Retinal pigment epithelial cell (primary cell): ENCODE measurements around the gene HSPD1.

ENCODE experiments used
- DNase-seq: peaks from one replicate; pipeline ENCODE4 v3.0.0-alpha.2; 2010; ENCODE audit warnings: low read depth
- H3K4me3 ChIP-seq: 2 replicates; pipeline ENCODE4 v1.5.1; 2011; ENCODE audit warnings: mild to moderate bottlenecking, low read length, control low read depth, moderate library complexity
- CTCF ChIP-seq: conservative IDR thresholded peaks from 2 replicates; pipeline ENCODE4 v1.5.1; 2011; ENCODE audit warnings: low read depth, low read length, control low read depth, inconsistent platforms

HSPD1 gene

GRCh38 chr2:197504512-197504911 lies 4.9 kb upstream of the HSPD1 start:
- no peak for DNase-seq
- no peak for TF ChIP-seq CTCF
- H3K4me3 ChIP-seq, result no peak overlapping the region

- no peak overlapping the region for H3K4me3 ChIP-seq
- no peak for TF ChIP-seq CTCF
Observed at GRCh38 chr2:197504000-197504399, 4.4 kb upstream of the HSPD1 start.

DNA sequence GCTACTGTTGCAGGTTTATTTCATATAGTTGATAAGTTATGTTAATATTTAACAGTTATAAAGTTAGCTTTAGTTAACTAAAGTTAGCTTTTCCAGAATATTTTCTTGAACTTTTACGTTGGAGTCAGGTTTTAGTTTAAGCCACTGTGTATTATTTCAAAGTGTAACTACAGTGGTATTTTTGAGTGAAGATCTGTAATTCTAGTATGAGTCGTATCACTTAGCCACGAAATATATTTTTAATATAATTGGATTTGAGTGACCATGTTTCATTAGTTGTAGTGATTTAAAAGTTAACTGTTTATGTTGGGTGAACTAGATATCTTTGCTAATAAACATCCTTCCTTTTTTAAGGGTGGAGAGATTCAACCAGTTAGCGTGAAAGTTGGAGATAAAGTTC lies 3.0 kb upstream of the HSPD1 start:
- DNase-seq, result no peak
- no peak for TF ChIP-seq CTCF
- H3K4me3 ChIP-seq, result no peak overlapping the region

More at GRCh38 chr2:197504000-197504399, 4.4 kb upstream of the HSPD1 start:
- no peak for DNase-seq

- no peak for TF ChIP-seq CTCF
- peak overlapping the region; percentile 91 for H3K4me3 ChIP-seq
- DNase-seq, result no peak
Observed at GRCh38 chr2:197502201-197502600, 2.6 kb upstream of the HSPD1 start.

GRCh38 chr2:197500503-197501131 lies 977 bp upstream of the HSPD1 start:
- H3K4me3 ChIP-seq, result peak overlapping the region; percentile 91
- no peak for TF ChIP-seq CTCF
- no peak for DNase-seq

DNA sequence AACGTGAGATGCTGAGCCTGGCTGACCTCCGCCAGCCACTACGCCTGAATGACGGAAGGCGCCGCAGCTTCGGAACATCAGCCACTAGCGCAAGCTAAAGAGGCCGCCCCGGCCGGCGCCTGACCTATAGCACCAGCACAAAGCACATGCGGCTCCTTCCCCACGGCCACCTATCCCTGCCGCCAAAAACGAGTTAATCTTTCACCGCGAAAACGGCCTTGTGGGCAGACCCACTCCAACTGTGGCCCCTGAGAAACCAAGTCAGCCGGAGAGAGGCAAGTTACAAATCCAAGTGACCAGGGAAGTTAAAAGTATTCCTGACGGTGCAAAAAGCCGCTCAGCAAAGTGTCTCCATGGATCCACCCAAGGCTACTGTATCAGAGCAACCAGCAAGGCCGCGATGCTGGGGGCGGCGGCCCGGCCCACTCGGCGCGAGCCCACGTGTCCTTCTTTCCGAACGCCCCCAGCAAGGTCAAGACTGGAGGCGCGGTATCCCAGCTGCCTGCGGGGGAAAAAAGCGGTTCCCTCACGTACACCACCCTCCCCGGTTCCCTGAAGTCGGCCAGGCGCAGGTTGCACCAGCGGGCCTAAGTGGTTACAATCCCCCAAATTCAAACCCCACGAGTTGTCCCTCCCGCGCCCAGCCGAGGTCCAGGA lies 575 bp downstream of the HSPD1 start:
- DNase-seq, result peak; percentile 16
- peak overlapping the region; percentile 91 for H3K4me3 ChIP-seq
- TF ChIP-seq CTCF, result no peak

DNA sequence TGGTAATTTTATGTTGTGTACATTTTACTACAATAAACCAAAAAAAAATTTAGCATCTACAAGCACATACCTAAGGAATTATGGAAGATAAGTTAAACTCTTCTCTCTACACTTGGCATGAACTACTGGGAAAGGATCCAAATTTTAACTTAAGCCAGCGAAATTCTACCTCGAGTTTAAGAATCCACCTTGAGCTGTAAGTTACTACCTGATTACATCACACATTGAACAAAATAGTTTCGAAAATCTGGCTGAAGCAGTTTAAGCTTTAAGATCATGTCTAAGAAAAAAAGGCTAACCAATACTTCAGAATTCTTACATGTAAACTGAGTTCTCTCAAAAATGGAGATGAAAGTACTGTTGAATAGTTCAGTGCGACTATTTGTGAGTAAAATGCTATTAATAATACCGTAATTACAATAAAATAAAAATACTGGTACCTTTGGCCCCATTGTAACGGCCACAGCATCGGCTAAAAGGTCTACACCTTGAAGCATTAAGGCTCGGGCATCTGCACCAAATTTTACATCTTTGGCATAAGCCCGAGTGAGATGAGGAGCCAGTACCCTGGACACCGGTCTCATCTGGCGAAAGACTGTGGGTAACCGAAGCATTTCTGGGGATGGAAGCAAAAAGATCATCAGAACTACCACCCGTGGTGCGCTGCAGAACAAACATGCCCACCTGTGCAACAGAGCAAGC lies 1.3 kb downstream of the HSPD1 start:
- peak; percentile 11 for DNase-seq
- no peak for TF ChIP-seq CTCF
- H3K4me3 ChIP-seq, result peak overlapping the region; percentile 91
